ENCODE data around the gene CASD1.

CASD1 gene

DNA sequence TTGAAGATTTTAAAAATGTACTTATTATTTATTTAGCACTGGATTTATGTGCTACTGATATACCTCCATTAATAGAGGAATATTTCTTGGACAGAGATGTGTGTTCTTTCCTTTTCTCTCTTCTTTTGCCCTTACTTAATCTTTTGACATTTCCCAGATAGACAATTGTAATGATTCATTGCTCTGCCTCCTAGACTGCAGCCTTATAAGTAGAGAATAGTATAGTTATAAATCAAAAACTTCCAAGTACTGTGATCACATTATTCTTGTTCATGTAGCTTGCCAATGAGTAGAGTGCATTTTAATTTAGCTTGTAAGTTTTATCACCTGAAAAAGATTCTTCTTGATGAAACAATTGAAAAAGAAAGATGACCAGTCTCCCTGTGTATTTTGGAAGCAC lies 47.6 kb downstream of the CASD1 start:
- no peaks in the 10 kb centered on the region for H3K27me3 Mint-ChIP-seq
- H3K27ac Mint-ChIP-seq: no peak overlapping the region
- no peaks in the 10 kb centered on the region for H3K4me1 Mint-ChIP-seq
- ATAC-seq (no peak), DNase-seq (no peak)
- no peak overlapping the region for H3K4me3 Mint-ChIP-seq
- H3K9me3 Mint-ChIP-seq: no peaks in the 10 kb centered on the region

DNA sequence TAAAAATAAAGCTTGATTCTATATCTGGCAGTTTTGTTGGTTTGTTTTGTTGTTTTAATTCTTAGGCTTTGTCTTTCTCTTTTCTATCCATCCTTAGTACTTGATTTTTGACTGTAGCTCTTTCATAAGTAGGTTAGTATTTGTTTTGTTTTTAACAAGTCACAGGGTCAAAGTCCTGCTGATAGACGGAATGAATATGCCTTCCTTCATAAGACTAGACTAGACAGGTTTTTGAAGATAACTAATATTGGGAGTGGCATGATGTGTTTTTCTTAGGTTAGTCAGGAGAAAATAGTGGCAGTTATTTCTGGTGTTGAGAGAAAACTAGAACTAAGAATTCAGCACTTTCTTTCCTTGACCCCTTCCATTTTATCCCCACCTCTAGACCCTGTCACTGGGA lies 50.4 kb downstream of the CASD1 start:
- Mint-ChIP-seq H3K4me3 (no peak overlapping the region), H3K27me3 (no peaks in the 10 kb centered on the region), H3K9me3 (no peaks in the 10 kb centered on the region), H3K27ac (no peak overlapping the region), H3K4me1 (no peaks in the 10 kb centered on the region)
- no peak for ATAC-seq
- no peak for DNase-seq

DNA sequence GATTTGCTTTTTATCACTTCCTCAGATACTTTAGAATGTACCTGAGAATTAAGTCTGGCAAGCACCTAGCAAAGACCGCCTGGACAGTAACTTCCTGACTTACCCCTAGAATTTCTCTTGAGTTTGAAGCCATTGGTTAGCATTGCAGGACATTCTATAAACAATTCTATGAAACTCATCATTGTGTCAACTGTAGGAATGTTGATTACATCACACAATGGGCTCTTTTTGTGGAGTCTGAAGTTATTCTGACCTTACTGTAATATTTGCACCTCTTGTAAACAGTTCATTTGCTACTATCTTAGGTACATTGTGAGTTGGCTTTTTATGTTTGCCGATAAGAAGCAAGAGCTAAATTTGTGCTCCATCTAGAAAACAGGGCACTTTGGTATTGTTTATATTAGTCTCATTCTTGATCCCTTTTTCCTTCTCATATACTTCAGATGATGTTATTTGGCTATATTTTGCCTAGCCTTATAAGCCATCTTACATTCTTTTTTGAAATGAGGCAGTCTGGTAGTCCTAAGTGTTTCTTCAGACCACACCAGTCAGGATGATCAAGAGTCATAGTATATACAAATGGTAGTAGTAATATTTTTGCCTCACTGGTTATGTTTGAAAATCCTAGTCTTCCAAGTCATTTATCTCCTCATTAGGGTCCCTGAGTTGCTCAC lies 52.4 kb downstream of the CASD1 start:
- no peaks in the 10 kb centered on the region for H3K27me3 Mint-ChIP-seq
- H3K27ac Mint-ChIP-seq: no peak overlapping the region
- H3K4me3 Mint-ChIP-seq: no peak overlapping the region
- DNase-seq (no peak), ATAC-seq (no peak)
- H3K9me3 Mint-ChIP-seq: no peaks in the 10 kb centered on the region
- no peaks in the 10 kb centered on the region for H3K4me1 Mint-ChIP-seq

DNA sequence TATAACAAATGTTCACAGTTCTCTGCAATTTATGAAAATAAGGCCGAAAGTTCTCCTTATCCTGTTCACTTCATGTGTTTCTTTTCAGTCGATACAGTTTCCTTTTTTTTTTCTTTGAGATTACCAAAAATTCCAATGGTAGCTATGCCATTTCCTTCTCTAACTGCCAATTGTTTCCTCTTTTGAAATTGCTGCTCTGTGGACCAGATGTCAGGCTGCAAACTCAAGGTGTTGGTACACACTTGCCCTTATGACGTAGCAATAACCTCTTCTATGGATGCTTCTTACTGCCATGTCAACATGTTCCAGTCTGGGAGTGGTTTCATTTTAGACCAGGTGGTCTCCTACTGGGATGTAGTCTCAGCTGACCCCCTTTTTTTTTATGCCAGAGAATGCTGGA lies 52.9 kb downstream of the CASD1 start:
- Mint-ChIP-seq H3K4me1 (no peaks in the 10 kb centered on the region), H3K9me3 (no peaks in the 10 kb centered on the region), H3K27ac (no peak overlapping the region), H3K27me3 (no peaks in the 10 kb centered on the region), H3K4me3 (no peak overlapping the region)
- DNase-seq (no peak), ATAC-seq (no peak)

DNA sequence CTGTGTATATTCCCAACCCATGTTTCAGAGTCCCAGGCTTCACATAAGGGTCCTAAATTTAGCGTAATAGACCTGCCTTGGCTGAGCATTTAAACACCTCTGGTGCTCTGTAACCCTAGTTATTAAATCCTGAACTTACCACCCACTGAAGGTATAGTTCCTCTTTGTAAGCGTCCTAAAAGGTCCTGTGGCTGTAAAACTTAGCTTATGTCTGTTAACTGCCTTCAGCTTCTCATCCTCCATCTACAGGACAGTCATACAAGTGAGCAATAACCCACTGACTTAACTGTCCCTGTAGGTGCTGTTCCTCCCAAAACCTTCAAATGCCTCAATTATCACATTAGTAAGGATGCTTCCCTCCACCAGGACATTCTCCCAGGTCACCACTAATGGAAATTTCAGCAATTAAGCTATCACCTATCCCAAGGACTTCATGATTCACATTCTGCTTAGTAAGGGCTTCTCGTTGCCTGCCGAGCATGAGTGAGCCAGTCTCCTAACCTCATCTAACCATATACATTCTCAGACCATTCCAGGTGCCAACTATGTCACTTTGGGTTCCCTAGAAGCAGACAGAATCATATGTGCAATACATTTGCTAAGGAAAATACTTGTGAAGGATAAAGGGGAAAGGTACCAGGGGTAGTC lies 55.8 kb downstream of the CASD1 start:
- Mint-ChIP-seq H3K27ac (no peak overlapping the region), H3K27me3 (no peaks in the 10 kb centered on the region), H3K4me3 (no peak overlapping the region), H3K9me3 (no peaks in the 10 kb centered on the region), H3K4me1 (no peaks in the 10 kb centered on the region)
- DNase-seq (no peak), ATAC-seq (no peak)

DNA sequence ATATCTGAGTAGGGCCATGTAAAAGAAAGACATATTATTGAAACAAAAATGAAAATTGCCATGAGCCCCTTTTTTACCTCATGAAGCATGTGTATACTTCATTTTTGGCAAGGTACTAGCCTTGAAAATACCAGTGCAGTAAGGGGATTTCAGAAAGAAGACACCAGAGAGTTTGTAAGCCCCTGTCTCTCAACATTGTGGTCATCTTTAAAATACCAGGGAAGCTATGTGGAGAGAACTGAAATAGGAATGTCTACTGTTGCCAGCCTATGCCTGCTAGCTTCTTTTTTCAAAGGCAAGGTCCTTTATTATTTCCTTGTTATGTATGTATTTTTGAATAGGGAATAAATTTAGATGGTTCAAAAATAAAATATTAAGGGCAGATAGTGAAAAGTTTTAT lies 57.8 kb downstream of the CASD1 start:
- H3K9me3 Mint-ChIP-seq: peaks cover 0 to 3% of the 10 kb centered on the region in 2 donors
- no peak overlapping the region for H3K4me3 Mint-ChIP-seq
- no peaks in the 10 kb centered on the region for H3K4me1 Mint-ChIP-seq
- DNase-seq: no peak
- no peak for ATAC-seq
- no peaks in the 10 kb centered on the region for H3K27me3 Mint-ChIP-seq
- no peak overlapping the region for H3K27ac Mint-ChIP-seq

- no peak overlapping the region for H3K4me3 Mint-ChIP-seq
- no peaks in the 10 kb centered on the region for H3K4me1 Mint-ChIP-seq
- H3K27me3 Mint-ChIP-seq: no peaks in the 10 kb centered on the region
- no peak overlapping the region for H3K27ac Mint-ChIP-seq
- DNase-seq (no peak), ATAC-seq (no peak)
- peaks cover 14 to 43% of the 10 kb centered on the region in 2 donors for H3K9me3 Mint-ChIP-seq
These were observed 62.2 kb downstream of the CASD1 start for GRCh38 chr7:94571816-94572215.

DNA sequence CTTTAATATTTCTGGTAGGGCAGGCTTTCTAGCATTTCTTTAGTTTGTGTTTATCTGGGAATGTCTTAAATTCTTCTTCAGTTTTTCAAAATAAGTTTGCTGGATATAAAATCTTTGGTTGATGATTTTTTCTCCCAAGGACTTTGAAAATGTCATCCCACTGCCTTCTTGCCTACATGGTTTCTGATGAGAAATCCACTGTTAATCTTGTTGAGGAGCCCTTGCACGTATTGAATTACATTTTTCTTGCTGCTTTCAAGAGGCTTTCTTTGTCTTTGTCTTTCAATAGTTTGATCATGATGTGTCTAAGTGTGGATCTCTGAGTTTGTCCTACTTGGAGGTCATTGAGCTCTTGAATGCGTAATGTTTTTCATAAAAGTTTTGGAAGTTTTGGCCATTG lies 66.0 kb downstream of the CASD1 start:
- Mint-ChIP-seq H3K4me1 (no peaks in the 10 kb centered on the region), H3K4me3 (no peak overlapping the region), H3K27me3 (no peaks in the 10 kb centered on the region), H3K9me3 (peaks cover 14 to 53% of the 10 kb centered on the region in 2 donors), H3K27ac (no peak overlapping the region)
- DNase-seq (no peak), ATAC-seq (no peak)

DNA sequence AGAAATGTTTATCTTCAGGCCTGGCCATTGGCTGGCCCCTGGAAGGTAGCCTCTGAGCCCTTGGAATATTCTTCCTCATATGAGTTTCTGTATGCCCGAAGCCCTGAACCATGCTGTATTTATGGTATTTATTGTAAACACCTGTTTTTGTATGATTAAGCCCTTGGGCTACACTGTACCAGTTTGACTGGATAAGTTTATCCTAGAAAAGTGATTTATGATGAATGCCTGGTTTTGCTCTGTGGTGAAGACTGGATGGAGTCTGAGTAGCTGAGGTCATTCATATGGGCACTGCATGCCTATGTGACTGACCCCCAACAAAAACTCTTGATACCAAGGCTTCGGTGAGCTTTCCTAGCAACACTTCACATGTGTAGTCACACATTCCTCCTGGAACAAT lies 66.7 kb downstream of the CASD1 start:
- H3K9me3 Mint-ChIP-seq: peaks cover 16 to 56% of the 10 kb centered on the region in 2 donors
- DNase-seq (no peak), ATAC-seq (no peak)
- no peak overlapping the region for H3K27ac Mint-ChIP-seq
- H3K27me3 Mint-ChIP-seq: no peaks in the 10 kb centered on the region
- no peak overlapping the region for H3K4me3 Mint-ChIP-seq
- H3K4me1 Mint-ChIP-seq: no peaks in the 10 kb centered on the region

- Mint-ChIP-seq H3K27ac (no peak overlapping the region), H3K4me1 (no peaks in the 10 kb centered on the region), H3K27me3 (no peaks in the 10 kb centered on the region), H3K4me3 (no peak overlapping the region), H3K9me3 (peaks cover 19 to 58% of the 10 kb centered on the region in 2 donors)
- DNase-seq (no peak), ATAC-seq (no peak)
These were observed 67.7 kb downstream of the CASD1 start for GRCh38 chr7:94577357-94577756.

- Mint-ChIP-seq H3K4me1 (no peaks in the 10 kb centered on the region), H3K27me3 (no peaks in the 10 kb centered on the region), H3K4me3 (no peak overlapping the region)
These were observed 69.0 kb downstream of the CASD1 start for GRCh38 chr7:94578614-94579013.

GRCh38 chr7:94579470-94579869 lies 69.9 kb downstream of the CASD1 start:
- ATAC-seq (no peak), DNase-seq (no peak)
- Mint-ChIP-seq H3K4me1 (no peaks in the 10 kb centered on the region), H3K9me3 (peaks cover 19 to 37% of the 10 kb centered on the region in 2 donors), H3K27me3 (no peaks in the 10 kb centered on the region), H3K27ac (no peak overlapping the region), H3K4me3 (no peak overlapping the region)

More at GRCh38 chr7:94578614-94579013, 69.0 kb downstream of the CASD1 start:
- Mint-ChIP-seq H3K27ac (no peak overlapping the region), H3K9me3 (peaks cover 19 to 46% of the 10 kb centered on the region in 2 donors)
- ATAC-seq: no peak
- no peak for DNase-seq

DNA sequence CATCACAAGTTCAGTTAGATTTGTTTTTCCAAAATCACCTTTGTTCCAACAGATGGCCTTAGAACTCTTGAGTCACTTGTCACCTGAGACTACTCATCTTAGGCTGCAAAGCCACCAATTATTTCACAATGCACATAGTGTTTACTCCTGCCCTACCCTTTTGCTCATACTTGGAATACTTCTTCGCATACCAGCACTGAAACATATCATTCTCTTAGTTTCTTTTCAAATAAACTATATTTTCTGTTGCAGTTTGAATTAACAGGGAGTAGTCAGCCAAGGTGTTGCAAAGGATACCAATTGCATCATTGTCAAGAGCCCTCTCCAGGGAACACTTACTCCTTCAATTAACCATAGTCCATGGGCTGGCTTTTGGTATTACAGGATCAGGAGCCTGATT lies 71.0 kb downstream of the CASD1 start:
- Mint-ChIP-seq H3K27ac (no peak overlapping the region), H3K9me3 (peaks cover 11 to 26% of the 10 kb centered on the region in 2 donors), H3K4me3 (no peak overlapping the region), H3K27me3 (no peaks in the 10 kb centered on the region), H3K4me1 (no peaks in the 10 kb centered on the region)
- ATAC-seq (no peak), DNase-seq (no peak)

- Mint-ChIP-seq H3K4me1 (no peaks in the 10 kb centered on the region), H3K27ac (no peak overlapping the region), H3K4me3 (no peak overlapping the region), H3K27me3 (no peaks in the 10 kb centered on the region), H3K9me3 (peaks cover 5 to 18% of the 10 kb centered on the region in 2 donors)
- ATAC-seq (no peak), DNase-seq (no peak)
These were observed 74.5 kb downstream of the CASD1 start for GRCh38 chr7:94584113-94584512.

DNA sequence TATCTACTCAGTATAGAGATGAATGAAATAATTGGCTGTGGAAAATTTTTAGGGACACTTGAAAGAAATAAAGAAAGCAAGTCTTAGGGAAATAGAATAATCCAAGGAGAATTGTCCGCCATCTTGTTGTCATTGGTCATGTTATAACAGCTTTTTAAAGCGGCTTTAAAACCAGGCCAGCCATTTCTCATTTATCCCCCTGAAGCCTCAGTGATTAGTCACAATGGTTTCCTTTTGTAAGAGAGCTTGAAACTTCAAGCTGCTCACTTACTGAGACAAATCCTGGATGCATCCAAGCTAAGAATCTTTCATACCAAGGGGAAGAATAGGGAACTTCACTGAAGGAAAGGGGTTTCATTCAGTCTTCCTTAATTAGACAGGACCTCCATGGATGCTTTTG lies 78.5 kb downstream of the CASD1 start:
- no peaks in the 10 kb centered on the region for H3K9me3 Mint-ChIP-seq
- no peak overlapping the region for H3K4me3 Mint-ChIP-seq
- no peaks in the 10 kb centered on the region for H3K27me3 Mint-ChIP-seq
- DNase-seq (no peak), ATAC-seq (no peak)
- no peak overlapping the region for H3K27ac Mint-ChIP-seq
- H3K4me1 Mint-ChIP-seq: no peaks in the 10 kb centered on the region

DNA sequence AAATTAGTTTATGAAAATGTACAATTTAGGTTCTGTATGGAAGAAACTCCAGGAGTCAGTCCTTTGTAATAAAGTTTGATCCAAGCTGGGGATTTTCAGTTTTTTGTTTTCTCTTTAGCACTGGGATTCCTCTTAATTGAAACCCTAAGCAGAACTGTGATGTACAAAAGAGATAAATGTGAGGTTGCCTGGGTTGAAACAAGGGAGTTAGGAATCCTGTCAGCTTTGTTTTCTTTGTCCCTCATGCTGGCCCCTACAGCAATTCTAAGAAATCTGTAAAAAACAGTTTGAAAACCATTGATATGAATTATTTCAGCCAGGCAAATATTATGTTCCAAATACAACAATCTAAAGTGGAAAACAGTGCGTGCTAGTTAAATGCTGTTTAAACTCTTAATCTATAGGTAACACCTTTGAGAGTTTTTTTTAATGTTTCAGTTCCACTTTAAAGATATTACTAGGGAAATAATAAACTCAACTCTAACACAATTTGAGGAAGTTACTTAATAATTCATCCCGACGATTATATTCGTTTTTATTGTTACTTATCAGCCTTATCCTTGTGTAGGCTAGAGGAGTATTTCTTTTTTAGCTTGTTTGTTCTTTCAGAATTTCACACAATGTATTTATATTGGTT lies 81.0 kb downstream of the CASD1 start:
- H3K9me3 Mint-ChIP-seq: no peaks in the 10 kb centered on the region
- H3K27ac Mint-ChIP-seq: no peak overlapping the region

More for the DNA sequence above, 81.0 kb downstream of the CASD1 start:
- Mint-ChIP-seq H3K4me1 (no peaks in the 10 kb centered on the region), H3K27me3 (no peaks in the 10 kb centered on the region), H3K4me3 (no peak overlapping the region)
- DNase-seq: no peak
- ATAC-seq: no peak

Measured in stimulated activated naive CD8-positive, alpha-beta T cell treated with anti-CD3 and anti-CD28 coated beads, Interleukin-15, amount 100 ng/mL, for 72 hours (primary cell).